LHCN-M2 (cell line): ENCODE results near the gene BPI. TPM values are rescaled to one million over a fixed set of nuclear protein-coding genes. Genes with fewer than 3 reads are reported as not detected.
A peak's percentile ranks its signal among the peaks of the same experiment; 100 is the strongest.
"Not testable (repeated sequence)": the region's sequence is repeated elsewhere in the genome, so short reads cannot be mapped to it uniquely, and the experiment has no call there.

ENCODE experiments used
- DNase-seq: peaks from one replicate; pipeline ENCODE4 v3.0.0-alpha.2; 2012; ENCODE audit warnings: low read depth
- total RNA-seq: library from RNA; depleted of rRNA; stranded (reverse); fragments of >200 nt; gene quantifications from 2 replicates; pipeline ENCODE4 v1.2.3, GENCODE V29; 2014

The BPI gene
- total RNA-seq, 1 experiment from 2014 or later: not detected

GRCh38 chr20:38277691-38278090 lies 26.3 kb upstream of the BPI start:
- DNase-seq: no peak

DNA sequence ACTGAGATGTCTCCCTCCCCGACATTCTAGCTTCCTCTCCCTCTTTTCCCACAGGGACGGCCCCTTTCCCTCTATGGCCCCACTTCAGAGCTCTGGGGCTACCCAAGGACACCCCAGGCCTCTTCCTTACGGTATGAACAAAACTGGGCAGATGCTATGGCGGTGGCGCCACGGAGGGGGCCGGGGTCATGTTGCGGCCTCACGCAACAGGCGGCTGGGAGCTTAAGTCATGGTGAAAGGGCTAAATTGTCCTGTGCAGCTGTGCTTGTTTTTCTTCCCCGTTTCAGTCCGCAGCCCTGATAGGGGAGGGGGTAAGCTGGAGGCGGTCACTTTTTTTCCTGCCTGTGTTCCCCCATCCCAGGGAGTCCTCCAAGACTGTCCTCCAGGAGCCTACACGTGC lies 25.8 kb upstream of the BPI start:
- peak; percentile 19 for DNase-seq

DNA sequence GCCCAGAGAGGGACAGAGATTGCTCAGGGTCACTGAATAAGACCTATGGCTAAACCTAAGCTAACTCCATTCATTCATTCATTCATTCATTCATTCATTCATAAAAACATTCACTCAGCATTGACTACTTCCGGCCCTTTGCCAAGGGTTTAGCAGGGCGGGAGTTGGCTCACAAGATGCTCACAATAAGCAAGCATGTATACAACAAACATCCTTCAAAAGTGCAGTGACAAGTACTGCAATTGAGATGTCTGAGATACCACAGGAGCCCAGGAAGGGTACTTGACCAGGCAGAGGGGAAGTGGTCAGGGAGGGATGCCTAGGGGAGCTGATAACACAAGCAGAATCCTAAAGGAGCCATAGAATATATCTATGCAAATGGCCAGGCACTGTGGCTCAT lies 25.2 kb upstream of the BPI start:
- no peak for DNase-seq

DNA sequence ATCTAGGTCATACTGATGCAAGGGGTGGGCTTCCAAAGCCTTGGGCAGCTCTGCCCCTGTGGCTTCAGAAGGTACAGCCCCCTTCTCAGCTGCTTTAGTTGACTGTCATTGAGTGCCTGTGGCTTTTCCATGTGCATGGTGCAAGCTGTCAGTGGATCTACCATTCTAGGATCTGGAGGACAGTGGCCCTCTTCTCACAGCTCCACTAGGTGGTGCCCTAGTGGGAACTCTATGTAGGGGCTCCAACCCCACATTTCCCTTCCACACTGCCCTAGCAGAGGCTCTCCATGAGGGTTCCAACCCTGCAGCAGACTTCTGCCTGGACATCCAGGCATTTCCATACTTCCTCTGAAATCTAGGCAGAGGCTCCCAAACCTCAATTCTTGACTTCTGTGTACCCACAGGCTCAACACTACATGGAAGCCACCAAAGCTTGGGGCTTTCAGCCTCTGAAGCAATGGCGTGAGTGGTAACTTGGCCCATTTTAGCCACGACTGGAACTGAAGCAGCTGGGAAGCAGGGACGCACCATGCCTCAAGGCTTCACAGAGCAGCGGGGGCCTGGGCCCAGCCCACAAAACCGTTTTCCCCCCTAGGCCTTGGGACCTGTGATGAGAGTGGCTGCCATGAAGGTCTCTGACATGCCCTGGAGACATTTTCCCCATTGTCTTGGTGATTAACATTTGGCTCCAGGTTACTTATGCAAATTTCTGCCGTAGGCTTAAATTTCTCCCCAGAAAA lies 22.6 kb upstream of the BPI start:
- not testable (repeated sequence) for DNase-seq

DNA sequence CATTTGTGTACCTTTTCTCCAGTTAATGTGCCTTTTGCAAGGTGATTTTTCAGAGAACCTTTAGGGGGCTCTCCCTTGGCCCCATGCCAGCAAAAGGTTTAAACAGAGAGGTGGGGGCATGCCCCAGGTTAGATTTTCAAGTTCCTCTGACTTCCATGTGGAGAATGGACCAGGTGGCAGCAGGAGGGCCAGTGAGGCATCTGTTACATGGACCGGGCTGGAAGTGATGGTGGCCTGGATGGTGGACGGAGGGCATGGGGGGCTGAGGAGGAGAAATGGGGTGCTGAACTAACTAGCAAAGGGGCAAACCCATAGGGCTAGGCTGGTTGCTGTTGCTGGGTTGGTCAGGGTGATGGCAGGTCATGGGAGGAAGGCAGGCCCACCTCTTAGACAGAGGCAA lies 20.7 kb upstream of the BPI start:
- no peak for DNase-seq

- not testable (repeated sequence) for DNase-seq
Measured at GRCh38 chr20:38284066-38284650, 19.8 kb upstream of the BPI start.

GRCh38 chr20:38284893-38285444 lies 19.0 kb upstream of the BPI start:
- no peak for DNase-seq

DNA sequence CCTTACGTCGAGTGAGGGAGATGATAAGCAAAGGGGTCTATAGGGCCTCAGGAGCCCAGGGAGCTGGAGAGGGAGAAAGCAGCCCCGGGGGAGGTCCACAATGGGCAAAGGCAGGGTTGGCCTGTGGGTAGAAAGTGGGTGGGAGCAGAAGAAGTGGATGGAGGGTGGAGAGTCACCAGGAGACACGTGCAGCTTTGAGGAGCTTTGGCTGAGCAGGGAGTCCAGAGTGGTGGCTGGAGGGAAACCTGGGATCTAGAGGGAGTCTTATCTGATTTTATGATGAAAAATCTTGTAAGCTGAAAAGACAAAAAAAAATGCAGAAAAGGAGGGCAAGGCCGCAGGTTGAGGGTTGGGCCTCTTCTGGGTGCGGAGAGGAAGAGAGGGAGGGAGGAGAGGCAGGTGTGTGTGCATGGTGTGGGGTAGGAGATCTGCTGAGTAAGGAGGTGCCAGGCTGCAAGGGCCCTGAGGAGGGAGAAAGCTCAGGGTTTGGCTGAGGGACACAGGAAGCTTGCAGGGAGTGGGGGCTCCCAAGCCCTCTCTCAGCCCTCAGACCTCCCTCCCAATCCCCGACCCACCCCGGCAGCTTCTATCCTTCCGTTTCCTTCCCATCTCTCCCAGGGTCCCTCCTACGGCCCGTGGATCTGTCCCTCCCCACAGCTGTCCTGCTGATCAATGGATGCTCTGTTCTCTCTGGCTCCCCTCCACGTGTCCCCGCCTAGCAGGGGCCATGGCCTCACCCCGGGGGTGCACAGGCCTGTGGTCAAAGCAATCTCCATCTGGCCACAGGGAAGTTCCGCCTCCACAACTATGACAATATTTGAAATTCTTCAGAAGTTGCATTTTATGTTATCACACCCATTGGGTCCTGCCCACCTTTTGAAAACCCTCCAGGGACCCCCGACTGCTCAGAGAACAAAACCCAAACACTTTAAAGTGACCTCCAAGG lies 17.1 kb upstream of the BPI start:
- peak; percentile 49 for DNase-seq

DNA sequence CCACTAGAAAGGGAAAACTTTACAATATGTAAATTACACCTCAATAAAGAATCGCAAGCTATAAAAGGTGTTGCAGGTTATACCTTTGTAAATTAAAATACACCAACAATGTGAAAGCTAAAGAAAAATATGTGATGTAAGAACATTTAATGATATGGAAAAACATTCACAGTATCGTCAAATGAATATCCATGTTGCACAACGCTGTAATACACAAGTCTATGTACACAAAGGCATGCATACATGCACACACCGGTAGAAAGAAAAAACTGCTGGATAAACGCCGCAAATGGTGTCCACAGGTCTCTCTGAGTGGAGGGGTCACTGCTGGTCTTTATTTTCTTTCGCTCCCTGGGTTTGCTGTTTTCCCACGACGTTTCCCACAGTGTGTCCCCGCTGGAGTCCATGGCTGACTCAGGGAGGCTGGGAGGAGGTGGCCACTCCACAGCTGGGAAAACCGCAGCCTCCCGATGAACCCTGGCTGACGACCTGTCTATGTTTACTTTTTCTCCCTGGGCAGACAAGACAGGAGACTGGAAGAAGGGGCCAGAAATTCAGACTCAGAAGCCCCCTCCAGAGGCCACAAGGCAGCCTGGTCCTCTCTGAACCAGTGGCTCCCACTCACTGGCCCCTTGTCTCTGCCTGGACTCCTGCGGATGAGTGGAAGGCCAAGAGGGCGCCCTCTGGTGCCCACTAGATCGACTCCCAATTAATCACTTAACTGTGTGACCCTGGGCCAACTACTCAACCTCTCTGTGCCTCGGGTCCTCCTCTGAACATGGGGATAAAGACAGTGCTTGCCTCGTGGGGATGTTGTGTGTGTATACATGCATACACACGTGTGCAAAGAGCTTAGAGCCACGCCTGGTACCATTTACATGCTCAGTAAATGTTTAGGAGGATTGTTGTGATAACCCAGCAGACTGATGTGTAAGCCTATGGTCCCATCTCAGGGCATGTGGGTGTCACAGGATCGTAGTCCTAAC lies 12.8 kb upstream of the BPI start:
- DNase-seq: peak; percentile 81

DNA sequence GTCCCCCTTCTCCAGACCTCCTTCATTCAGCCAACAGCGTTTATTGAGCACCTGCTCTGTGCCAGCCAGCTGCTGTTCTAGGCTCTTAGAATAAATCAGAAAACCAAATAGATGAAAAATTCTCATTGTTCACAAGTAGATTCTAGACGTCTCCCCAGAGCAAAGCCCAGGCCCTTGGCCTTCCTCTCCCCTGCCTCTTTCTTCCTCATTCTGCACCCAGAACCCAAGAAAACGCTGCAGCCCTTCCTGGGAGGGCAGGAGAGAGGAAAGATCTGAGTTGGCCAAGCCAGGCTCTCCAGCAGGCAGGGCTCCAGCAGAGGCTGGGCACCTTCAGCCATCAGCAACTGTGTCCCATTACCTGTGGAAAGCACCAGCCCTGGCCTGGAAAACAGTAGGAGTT lies 12.0 kb upstream of the BPI start:
- no peak for DNase-seq

DNA sequence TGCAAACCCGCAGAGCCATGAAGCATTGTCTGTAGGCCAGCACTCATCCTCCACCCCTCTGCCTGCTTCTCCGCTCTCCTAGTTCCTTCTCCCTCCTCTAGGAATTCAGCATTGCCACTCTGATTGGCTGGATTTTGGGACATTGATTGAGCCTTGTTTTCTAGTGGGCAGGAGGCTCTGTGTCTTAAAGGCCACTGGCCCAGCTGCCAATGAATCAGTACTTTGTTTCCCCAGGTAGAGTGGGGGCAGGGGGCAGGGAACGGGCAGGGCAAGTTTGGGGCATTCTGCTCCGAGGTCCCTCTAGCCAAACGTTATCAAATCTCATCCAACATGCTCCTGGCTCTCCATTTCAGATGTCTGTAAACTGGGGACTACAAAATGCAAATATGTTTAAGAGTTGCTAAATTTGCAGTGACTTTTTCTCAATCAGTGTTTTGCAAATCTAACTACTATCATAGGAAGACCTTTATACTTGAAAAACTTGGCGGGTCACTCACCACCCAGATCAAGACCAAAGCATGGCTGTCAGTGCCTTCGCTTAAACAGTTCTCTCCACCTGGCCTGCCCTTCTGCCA lies 10.4 kb upstream of the BPI start:
- no peak for DNase-seq

DNA sequence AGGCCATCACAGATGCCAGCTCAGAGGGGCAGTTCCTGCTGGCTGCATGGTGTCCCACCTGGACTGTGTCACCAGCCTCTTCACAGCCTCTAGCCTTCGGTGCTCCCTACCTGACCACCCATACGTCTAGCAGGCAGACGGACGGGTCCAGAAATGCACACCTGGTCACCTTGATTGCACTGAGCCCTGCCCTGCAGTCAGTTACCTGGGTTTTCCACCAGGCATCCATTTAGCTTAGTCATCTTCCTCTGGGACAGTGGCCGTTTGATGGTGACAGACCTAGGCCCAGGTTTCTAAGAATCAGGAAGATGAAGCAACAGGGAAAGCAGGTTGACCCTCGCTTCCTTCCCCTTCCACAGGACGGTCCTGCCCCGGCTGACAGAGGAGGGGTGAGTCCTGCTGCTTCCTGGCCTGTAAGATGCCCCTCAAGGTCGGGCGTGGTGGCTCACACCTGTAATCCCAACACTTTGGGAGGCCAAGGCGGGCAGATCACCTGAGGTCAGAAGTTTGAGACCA lies 9.8 kb upstream of the BPI start:
- DNase-seq: no peak

DNA sequence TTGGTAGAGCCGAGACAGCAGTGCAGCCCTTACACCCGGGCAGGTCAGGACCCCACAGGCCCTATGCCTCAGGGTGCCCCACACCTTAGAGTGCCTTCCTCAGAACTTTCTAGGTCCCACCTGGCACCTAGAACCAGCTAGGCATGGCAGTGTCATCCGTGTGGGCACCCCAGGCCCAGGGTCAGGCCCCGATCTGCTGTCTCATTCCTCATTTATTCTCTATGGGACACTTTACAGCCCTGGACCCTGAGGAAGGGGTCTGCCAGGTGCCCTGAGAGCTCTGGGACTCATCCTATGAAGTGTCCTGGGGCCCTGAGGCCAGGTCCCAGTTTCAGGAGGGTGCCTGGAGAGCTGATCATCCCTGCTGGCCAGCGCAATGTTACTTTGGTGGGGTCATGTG lies 8.1 kb upstream of the BPI start:
- no peak for DNase-seq

GRCh38 chr20:38296433-38296832 lies 7.5 kb upstream of the BPI start:
- DNase-seq: no peak

GRCh38 chr20:38297916-38298674 lies 5.9 kb upstream of the BPI start:
- no peak for DNase-seq

- DNase-seq: no peak
Measured at GRCh38 chr20:38298768-38299288, 5.1 kb upstream of the BPI start.

DNA sequence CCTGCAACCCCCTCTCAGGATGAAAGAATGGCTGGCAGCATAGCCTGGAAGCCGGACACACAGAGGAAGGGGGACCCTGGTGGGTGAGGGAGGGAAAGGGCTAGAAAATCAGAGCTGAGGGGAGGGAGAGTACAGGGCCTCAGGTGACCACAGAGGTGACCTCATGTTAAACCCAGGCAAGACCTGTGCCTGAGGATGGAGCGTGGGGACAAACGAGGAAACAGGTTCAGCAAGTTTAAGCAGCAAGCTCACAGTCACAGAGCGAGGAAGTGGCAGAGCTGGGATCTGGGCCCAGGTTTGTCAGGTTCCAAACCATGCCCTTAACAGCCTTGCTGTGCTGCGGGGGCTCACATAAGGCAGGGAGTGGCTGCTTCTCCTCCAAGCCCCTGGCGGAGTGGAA lies 4.0 kb upstream of the BPI start:
- DNase-seq: no peak

GRCh38 chr20:38300438-38300837 lies 3.5 kb upstream of the BPI start:
- no peak for DNase-seq

DNA sequence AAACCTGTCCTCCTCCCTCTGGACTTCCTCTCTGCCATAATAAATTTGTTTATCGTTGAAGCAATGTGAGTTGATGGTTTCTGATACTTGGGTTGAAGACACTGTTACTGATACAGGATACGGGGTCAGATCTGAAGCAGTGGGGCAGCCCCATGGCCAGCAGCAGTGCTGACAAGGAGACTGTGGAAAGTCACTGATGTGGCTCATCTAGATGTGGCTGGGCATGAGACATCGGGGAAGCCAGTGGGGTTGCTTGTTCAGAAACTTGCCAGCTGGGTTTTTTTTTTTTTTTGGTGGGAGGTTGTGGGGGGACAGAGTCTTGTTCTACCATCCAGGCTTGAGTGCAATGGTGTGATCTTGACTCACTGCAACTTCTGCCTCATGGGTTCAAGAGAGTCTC lies 2.6 kb upstream of the BPI start:
- DNase-seq: no peak
